HL-60 (cell line): ENCODE data around the gene HMGCL.

Experiments used
- CTCF ChIP-seq: IDR thresholded peaks from one replicate; pipeline ENCODE4 v1.5.1; 2011; ENCODE audit warnings: low read length, control low read depth, inconsistent platforms; ENCODE audit not compliant: insufficient read depth
- GABPA ChIP-seq: IDR thresholded peaks from 2 replicates; pipeline ENCODE4 v1.6.1; 2012; ENCODE audit warnings: low read depth

GRCh38 chr1:23869051-23869450, 43.8 kb upstream of the HMGCL start:
- no peak for TF ChIP-seq CTCF
- TF ChIP-seq GABPA: no peak
